ENCODE results near the gene FOXK1.

- TF ChIP-seq ZNF302 (tag by site-specific recombination; IDR thresholded peaks at IDR 0.05; ENCODE audit: low read depth): no peak
- TF ChIP-seq ZNF138 (tag by site-specific recombination; IDR thresholded peaks at IDR 0.05; ENCODE audit: borderline replicate concordance): no peak
- no peak for TF ChIP-seq ZNF266 (tag by site-specific recombination; IDR thresholded peaks at IDR 0.05; ENCODE audit: low read depth)
- no peak for TF ChIP-seq ELK4 (IDR thresholded peaks at IDR 0.05; ENCODE audit: borderline replicate concordance, low read depth, low read length)
- TF ChIP-seq CTCF (tag by site-specific recombination; IDR thresholded peaks at IDR 0.05): peak; percentile 36; the same call in 1 of the 2 replicates
Observed at GRCh38 chr7:4682621-4683042, 537 bp downstream of the FOXK1 start.
